NCI-H2196 (cell line): Measurements from ENCODE around the gene RGS3.
"Not testable (repeated sequence)": the region's sequence is repeated elsewhere in the genome, so short reads cannot be mapped to it uniquely, and the experiment has no call there.

Experiments used
- DNase-seq: peaks from one replicate; lab custom pipeline; 2025; ENCODE audit not compliant: unreplicated experiment; lab: John Stamatoyannopoulos, UW

RGS3 gene

GRCh38 chr9:113463418-113464285 is at the start of gene RGS3:
Gene RGS3 (plus strand): TSS chr9:113463727. CDS start chr9:113463803, 76 bp downstream.
- DNase-seq, result peak; percentile 88

- DNase-seq, result no peak
Observed at GRCh38 chr9:113416149-113416721, 47.3 kb upstream of the RGS3 start.

GRCh38 chr9:113417370-113417769 is 46.2 kb upstream of the RGS3 start:
- DNase-seq, result no peak

- DNase-seq, result no peak
Observed at GRCh38 chr9:113421726-113422125, 41.8 kb upstream of the RGS3 start.

GRCh38 chr9:113425072-113425471 is 38.5 kb upstream of the RGS3 start:
- DNase-seq, result no peak

- no peak for DNase-seq
Observed at GRCh38 chr9:113426701-113427100, 36.8 kb upstream of the RGS3 start.

- DNase-seq, result no peak
Observed at GRCh38 chr9:113427629-113428028, 35.9 kb upstream of the RGS3 start.

- no peak for DNase-seq
Observed at GRCh38 chr9:113428062-113428615, 35.4 kb upstream of the RGS3 start.

- DNase-seq, result no peak
Observed at GRCh38 chr9:113431191-113431590, 32.3 kb upstream of the RGS3 start.

GRCh38 chr9:113436728-113437515 is 26.6 kb upstream of the RGS3 start:
- no peak for DNase-seq

GRCh38 chr9:113437716-113438115 is 25.8 kb upstream of the RGS3 start:
- not testable (repeated sequence) for DNase-seq

- DNase-seq, result no peak
Observed at GRCh38 chr9:113444736-113445135, 18.8 kb upstream of the RGS3 start.

- peak; percentile 69 for DNase-seq
Observed at GRCh38 chr9:113446323-113446740, 17.2 kb upstream of the RGS3 start.

- no peak for DNase-seq
Observed at GRCh38 chr9:113449376-113449775, 14.2 kb upstream of the RGS3 start.

GRCh38 chr9:113452113-113452605 is 11.4 kb upstream of the RGS3 start:
- DNase-seq, result no peak

- DNase-seq, result peak; percentile 27
Observed at GRCh38 chr9:113454914-113455761, 8.4 kb upstream of the RGS3 start.

GRCh38 chr9:113456235-113456634 is 7.3 kb upstream of the RGS3 start:
- DNase-seq, result no peak

GRCh38 chr9:113461285-113461684 is 2.2 kb upstream of the RGS3 start:
- DNase-seq, result no peak

- no peak for DNase-seq
Observed at GRCh38 chr9:113461943-113462342, 1.6 kb upstream of the RGS3 start.

- no peak for DNase-seq
Observed at GRCh38 chr9:113462781-113463286, 693 bp upstream of the RGS3 start.
